ENCODE measurements around the gene ITGA5.

The ITGA5 gene

DNA sequence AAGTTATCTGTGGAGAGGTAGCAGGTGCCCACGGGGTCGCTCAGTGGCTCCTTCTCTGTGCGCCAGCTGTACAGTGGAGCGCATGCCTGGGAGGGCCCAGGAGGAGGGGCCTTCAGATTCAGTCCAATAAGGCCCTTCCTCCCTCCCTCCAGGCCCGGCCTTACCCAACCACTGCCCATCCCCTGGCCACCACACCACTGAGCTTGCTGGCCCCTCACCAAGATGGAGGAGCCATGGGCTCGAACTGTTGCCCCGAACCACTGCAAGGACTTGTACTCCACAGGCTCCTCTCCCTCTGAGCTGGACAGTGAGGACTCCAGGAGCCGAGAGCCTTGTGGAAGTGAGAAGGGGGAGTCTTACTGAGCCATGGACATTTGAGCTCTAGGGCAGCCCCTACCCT is 9.8 kb downstream of the ITGA5 start:
- no peak for DNase-seq

DNA sequence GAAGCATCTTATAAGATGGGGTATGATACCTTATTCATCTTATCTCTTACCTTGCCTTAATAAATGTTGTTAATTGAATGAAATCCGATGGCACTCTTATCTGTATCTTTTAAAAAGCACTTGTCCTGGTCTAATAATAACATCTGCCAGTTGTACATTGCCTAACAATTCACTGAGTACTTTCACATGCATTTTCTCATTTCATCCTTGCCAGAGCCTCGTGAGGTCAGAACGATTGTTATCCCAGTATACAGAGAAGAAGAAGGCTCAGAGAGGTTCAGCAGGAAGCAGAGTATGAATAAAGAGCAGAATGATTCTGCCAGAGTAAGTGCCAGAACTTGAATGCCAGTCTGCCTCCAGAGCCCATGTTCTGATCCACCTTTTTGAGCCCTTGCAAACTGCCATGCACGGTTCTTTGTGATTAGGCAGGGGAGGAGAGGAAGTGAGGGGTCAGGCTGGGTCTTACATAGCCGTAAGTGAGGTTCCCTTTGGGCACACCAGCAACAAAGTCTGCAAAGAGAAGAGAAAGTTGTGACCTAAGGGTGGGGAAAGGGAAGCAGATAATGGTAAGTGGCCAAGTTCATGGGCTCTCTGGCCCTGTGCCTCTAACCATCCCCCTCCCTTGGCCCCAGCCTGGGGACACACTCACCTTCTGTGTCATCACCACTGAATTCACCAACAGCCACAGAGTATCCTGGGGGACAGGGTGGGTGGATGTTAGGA is 11.7 kb downstream of the ITGA5 start:
- no peak for DNase-seq

DNA sequence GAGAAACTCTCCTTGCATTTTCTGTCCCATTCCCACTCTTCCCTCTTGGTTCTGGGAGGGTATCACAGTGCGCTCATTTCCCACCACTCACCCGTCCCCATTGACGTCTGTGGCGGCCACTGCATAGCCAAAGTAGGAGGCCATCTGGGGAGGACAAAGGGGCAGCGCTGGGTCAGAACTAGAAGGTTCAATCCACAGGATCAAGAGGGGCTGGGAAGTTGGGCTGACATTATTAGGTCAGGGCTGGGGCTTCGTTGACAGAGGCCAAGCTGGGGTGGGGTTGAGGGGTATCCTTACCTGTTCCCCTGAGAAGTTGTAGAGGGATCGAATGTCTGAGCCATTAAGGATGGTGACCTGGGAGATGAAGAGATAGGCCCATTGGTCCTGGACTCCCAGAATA is 13.5 kb downstream of the ITGA5 start:
- no peak for DNase-seq

DNA sequence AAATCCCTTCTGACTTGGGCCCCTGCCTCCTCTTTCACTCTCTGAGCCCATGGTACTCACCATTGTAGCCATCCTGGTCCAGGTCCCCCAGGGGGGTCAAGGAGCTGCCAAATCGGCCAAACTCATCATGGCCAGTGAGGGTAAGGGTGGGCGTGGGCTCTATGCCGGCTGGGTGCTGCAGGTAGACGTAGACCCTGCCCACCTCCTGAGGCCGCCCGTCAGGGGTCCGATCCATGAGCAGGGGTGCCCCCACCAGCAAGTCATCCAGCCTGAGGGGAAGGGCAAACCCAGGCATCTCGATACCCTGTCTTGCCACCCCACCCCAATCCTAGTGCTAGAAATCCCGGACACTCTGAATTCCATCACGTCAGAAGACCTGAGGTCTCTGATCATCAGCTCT is 14.0 kb downstream of the ITGA5 start:
- DNase-seq: no peak

DNA sequence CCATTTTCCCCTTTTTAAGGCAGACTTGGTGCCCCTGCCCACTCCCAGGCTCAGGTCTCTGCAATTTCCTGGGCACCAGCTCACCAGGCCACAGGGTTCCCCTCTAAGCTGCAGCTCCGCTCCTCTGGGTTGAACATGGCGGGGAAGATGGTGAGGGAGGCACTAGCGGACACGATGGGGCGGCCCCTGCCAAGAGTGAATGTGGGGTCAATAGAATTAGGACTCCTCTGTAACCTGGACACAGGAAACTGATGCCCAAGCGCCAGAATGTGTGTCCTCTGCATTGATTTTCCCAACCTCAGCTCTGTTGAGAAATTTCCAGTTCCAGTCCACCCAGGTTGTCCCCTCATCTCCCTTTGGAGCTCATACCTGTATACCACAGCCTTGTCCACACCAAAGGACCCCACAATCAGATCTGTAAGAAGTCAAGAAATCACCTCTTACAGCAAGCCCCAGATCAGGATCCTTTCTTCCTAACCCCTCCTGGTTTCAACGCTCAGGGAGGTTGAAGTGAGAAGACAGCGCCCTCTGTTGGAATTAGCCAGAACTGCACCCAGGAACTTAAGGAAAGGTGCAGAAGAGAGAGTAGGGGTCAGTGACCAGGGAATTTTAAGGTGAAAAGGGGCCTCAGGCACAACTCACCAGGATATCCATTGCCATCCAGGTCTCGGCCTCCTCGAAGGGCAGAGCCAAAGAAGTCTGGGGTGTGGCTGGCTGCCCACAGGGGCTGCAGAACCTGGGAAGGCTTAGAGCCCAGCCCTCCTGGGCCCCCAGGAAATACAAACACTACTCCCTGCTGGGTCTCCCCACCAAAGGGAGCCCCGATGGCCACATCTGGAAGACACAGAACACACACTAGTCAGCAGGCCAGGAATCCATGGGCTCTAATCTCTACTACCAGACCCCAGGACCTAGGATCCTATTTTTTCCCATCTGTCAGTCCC is 14.7 kb downstream of the ITGA5 start:
- no peak for DNase-seq

DNA sequence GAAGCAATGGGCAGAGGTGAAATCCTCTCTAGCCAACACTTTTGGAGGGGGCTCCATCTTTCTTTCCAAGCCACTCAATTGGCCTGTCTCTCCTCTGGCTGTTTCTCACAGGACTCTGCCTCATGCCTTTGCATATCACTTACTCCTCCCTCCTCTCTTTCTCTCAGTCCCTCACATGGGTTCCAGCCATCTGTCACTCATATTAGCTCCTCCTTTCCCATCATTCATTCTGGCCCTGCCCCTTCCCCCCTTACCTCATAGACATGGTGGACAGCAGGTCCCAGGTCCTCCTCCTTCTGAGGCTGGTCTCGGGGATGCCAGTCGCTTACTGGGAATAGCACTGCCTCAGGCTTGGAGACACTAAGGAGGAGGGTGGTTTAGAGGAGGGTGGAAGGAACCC is 17.9 kb downstream of the ITGA5 start:
- no peak for DNase-seq

DNA sequence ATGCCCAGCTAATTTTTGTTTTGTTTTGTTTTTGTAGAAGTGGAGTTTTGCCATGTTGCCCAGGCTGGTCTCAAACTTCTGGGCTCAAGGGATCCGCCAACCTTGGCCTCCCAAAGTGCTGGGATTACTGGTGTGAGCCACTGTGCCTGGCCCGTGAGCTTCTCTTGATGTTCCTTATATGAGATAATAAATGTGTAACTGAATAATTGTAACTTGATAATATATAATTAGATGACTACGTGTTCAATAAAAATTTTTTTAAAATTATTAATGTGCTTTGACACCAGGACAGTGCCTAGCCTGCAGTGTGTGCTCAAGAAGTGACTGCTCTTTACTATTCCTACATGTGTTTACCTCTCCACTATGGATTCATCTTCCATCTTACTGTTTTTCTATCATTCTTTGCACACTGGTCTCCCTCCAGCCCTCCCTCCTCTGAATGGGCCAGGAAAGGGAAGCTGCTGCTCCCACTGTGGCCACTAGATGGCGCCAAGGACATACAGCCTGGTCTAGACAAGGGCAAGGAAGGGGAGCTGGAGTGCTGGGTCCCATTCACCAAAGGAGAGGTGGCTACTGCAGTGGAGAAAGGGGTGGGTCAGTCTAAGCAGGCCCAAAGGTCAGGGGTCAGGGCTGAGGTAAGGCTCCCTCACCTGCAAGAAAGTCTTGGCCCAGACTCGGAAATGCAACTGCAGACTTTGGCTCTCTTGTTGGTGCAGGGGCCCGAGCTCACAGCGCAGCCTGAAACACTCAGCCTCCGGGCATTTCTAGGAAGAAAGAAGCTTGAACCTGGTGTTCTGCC is 19.9 kb downstream of the ITGA5 start:
- peak; percentile 29 for DNase-seq

DNA sequence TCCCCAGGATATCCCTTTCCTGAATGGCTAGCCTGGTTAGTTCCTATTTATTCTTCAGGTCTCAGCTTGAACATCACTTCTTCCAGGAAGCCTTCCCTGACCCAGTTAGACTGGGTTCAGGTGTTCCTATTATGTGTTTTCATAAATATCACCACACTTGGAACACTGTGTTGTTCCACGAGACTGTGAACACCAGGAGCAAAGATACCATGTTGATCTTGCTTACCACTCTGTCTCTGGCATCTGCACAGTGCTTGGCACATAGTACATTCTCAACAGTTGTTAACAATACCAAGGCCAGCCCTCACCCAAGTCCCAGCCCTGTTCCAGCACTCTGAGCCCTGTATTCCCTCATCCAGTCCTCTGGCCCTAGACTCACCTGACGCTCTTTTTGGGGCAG is 20.8 kb downstream of the ITGA5 start:
- no peak for DNase-seq

DNA sequence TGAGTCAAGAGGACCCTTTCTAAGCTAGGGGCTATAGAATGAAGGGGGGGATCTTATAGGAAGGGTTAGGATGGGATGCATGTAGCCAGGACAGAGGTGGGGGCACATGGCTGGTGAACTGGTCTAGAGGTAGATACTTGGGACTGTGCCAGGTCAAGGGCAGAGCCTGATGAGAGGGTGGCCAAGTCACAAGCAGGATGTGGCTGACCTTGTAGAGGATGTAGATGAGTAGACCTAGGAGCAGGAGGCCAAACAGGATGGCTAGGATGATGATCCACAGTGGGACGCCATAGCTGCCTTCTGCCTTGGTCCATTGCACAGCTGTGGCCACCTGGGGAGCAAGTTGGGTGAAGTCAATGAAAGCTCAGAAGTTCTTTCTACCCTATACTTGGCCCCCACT is 21.9 kb downstream of the ITGA5 start:
- no peak for DNase-seq

DNA sequence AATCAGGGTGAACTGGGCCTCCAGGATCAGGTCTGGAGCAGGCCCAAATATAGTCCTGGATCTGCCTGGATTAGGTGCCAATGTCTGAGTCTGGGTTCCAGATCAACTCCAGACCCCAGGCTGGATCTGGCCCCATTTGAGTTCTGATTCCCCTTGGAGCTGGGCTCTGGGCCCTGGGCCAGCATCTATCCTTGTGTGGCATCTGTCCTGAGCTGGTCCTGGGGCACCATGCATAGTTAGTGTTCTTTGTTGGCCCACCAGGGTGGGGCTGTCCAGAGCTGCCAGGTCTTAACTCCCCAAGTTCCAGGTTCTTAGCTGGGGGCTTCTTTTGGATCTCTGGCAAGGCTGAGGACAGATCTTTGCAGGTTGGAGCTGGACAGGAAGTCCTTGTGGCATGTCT is 23.5 kb downstream of the ITGA5 start:
- DNase-seq: no peak

DNA sequence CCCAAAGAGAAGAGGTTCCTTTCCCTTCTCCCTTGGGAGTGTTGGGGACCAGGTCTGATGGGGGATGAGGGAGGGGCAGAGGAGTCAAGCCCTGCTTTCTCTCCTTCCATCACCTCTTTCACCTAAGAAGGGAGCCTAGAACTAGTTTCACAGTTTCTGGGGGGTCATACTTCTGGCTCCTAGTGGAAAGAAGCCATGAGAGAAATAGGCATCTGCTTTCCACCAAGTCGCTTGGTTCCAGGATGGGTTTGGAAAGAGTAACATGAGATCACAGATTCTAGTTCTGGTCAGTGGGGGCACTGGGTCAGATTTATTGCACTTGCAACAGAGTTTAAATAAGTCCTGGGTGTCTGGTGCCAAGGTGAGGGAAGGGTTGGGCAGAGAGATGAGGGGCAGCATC is 24.1 kb downstream of the ITGA5 start:
- DNase-seq: no peak

DNA sequence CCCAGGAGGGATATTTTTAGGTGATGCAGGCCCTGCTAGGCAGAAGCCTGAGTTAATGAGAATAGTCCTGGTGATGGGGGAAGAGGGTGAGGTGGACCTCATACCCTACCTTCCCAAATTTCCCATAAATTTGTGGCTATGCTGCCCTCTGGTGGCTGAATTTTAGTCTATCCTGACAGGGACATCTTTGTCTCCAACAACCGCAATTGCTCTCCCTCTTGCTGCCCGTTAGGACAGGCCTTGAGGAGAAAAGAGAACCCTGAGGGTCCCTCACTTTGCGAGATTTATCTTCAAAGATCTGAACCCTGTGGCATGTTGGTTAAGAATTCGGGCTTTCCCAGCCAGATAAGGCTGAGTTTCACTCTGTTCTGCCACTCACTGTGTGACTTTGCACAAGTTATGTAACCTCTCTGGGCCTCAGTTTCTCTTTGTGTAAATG is 24.8 kb downstream of the ITGA5 start:
- DNase-seq: peak; percentile 9

DNA sequence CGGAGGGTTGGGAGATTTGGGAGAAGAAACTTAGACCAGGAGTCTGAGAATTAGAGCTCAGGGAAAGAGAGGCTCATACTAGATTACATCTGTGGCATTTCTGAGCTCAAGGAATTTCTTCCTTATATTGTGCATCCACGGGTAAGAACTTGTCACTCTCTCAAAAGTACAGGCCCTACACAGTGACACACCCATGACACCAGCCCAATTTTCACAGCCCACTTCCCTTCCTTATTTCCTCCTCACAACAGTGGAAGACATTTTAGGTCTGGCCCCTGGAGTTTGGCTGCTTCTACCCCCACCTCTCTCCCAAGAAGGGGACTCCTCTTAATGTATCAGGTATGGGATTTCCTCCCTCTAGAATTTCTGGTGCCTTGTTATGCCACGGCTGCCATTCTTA is 25.3 kb downstream of the ITGA5 start:
- no peak for DNase-seq

DNA sequence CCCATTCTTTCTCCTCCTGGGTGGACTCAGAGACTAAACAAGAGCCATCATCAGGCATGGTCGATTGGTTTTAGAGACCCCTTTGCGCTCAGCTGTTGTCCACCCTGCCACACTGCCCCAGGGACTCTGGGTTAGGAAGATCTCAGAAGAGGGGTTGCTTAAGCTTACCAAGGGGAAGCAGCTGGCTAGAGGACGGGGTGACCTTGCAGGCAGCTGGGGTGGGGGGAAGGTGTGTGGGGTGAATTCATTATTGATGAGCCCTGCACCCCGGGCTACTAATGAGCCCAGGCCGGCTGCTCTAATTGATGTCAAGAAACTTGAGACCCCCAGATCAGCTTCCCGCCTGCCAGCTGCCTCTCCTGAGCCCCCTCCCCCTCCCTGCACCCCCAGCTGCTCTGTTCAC is 25.9 kb downstream of the ITGA5 start:
- DNase-seq: no peak

DNA sequence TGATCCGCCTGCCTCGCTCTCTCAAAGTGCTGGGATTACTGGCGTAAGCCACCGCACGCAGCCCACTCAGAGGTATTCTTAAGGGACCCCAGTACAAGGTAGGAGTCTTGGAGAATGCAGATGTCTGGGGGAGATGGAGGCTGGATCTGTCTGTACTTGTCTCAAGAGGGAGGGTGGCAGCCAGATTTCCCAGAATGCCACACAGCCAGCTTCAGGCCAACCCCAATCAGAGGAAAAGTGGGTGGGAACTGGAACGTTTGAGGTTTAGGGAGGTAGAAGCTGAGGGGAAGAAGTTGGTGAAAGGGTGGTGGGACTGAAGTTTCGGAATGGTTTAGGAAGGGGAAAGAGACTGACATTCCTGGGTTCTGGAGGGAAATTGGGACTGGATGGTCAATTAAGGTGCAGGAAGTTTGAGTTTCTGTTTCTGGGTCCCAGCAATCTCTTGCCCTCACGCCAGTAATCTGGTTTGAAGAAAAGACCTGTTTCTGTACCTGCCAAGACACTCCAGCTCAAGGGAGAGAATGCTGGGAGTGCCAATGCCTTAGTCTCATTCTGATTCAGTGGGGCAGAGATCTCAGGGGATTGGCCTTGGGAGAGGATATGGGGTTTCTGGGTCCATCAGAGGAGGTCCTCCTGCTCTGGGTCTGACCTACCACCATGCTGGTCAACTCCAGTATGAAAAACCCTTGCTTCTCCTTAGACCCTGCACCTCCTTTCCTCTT is 26.4 kb downstream of the ITGA5 start:
- no peak for DNase-seq

DNA sequence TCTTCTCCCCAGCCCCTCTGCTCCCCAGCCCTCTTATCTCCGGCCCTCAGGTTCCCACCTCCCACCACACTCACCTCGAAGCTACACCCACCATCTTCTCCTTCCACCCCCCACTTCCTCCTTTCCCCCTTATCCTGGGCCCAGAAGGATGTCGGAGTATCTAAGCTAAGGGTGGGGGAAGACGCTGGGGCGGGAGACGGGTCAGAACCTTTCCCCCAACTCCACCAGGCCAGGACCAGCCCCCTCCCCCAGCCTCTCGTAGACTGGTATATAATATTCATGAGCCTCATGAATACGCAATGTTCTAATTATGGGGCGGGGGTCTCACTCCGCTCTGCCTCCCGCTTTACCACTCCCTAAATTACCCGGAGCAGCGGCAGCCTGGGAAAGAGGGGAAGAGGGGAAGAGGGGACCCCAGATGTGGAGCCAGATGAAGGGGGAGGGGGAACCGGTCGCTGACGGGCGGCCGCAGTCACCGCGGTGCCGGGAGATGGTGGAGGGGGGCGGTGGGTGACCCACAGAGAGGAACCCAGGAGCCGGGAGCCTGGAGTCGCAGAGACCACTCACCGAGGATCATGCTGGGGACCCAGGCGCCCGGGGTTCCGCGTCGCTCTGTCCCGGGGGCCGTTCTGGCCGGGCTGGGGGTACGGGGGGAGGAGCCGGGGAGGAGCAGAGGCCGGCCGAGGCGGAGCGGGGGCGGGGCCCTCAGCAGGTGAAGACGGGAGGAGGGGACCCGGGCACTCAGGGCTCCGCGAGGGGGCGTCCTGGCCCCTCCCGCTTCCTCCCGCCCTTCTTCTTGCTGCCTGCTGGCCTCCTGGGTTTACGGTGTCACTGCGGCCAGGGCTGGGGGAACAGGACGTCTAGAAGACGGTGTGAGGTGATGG is 28.2 kb downstream of the ITGA5 start:
- DNase-seq: peak; percentile 21

DNA sequence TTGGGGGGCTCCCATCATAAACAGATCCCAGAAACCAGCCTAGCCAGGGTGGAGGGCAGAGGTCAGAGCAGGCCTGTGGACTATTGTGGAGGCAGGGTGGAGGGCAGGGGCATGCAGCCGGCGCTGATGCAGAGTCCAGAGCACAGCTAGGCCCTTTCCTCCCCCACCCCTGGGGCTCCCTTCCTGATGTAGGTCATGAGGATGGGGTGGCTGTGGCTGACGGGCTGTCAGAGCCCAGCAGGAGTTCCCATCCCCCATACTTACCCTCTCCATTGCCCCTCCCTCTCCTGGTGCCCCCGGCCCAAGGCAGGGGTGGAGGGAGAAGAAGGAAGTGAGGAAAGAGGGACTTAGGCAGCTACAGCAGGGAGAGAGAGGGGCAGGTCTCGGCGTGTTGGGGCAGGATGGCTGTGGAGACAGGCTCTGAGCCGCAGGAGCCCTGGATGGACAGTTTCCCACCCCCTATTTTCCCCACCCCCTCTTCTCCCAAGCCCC is 28.8 kb downstream of the ITGA5 start:
- DNase-seq: no peak

DNA sequence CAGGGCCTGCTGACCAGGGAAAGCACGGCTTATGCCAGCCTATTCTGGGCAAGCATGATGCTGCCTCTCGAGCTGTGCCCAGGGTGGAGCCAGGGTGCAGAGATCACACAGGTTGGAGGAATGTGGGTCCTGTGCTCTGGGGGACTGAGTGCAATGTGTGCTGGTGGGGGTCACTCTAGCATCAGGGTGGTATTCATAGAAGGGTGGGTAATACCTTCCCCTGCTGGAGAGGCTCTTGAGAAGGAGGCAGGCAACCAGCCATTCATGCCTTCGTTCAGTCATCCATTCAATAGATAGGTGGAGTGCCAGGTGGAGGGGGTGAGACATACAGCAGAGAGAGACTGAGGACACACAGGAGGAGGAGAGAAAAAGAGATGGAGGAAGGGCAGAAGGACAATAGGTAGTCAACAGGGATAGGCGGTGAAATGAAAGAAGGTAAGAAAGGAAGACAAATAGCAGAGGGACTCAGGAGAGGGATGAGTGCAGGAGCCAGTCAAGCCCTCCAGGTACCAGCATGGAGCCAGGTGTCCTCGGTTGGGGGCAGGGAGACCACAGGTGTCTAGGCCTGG is 29.4 kb downstream of the ITGA5 start:
- no peak for DNase-seq

DNA sequence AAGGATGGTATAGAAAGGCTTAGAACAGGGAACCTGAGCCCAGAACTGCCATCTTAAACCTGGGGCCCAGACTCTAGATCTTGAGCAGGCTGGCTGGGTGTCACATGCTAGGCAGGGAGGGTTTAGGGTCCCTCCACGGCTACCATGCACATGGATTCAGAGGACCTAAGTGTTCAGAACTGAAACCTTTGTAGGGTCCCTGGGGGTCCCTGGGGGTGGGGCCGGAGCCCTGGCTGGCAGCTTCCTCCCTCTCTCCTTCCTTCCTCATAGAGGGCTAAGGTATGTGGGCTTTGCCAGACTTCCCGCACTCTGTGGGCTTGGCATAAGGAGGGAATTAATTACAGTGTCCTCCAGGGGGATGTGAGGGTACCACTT is 29.9 kb downstream of the ITGA5 start:
- DNase-seq: no peak

DNA sequence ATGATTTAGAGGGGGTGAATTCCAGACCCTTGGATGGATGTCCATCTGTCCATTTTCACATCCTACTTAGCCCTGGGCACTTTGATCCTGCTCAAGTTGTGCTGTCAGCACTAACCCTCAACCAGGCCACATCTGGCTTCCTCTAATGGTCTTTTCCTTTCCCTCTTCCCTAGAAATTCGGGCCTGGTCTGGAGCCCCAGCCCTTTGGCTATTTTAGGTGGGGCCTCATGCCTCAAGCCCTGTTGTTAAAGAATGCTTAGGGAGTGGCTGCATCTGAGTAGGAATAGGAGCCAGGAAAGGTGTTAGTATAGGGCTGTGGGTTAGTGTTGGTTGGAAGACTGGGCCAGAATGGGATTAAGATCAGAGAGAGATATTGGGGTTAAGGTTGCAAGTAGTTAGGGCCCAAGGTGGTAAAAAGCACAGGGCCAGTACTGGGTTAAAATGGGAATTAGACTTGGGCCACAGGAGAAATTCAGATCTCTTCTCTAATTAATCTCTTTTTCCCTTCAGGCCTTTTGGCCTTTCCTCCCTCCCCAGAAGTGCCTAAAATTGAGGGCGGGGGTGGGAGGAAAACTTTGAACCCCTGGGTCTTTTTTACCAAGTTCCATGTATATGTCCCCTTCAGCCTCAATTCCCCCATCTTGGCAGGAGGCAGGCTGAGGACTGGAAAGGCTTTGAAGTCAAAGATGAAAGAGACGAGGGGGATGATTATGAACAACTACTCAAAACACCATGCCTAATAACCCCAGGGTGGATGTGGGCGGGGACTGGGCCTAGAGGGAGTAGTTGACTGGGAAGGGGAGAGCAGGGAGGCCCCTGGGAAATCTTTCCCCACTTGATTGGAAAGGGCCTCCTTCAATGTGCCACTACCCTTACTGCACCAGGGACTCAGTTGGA is 30.6 kb downstream of the ITGA5 start:
- no peak for DNase-seq
